ENCODE measurements around the gene CIT.

CIT gene

DNA sequence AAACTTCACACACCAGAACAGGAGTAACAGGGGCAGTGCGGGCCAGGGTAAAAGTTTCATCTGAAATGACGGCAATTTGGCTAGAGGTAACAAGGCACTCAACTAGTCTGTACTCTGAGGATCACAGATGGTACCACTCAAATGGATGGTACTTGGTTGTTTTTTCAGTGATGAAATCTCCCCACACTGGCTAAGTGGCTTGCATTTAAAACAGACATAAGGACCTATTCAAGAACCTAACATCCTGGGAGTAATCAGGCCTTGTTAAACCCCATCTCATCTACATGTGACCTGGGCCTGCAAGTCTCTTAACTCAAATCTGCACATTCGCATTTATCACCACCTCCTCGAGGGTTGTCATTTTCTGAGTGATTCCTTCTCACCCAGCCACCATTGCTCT lies 118.4 kb downstream of the CIT start:
- Histone ChIP-seq H3K27me3 (replicated peaks; ENCODE audit: control insufficient read depth, insufficient read depth, low read length) (no peaks in the 10 kb centered on the region), H3K36me3 (ENCODE audit: control insufficient read depth, insufficient read depth, low read length) (peaks cover 3% of the 10 kb centered on the region), H3K4me3 (replicated peaks; ENCODE audit: low read depth, low read length) (no peak overlapping the region)
- no peak for DNase-seq (ENCODE audit: extremely low read depth, insufficient read length)
- TF ChIP-seq CTCF (IDR thresholded peaks at IDR 0.05; ENCODE audit: insufficient read depth, low read length, poor library complexity, severe bottlenecking), result no peak

DNA sequence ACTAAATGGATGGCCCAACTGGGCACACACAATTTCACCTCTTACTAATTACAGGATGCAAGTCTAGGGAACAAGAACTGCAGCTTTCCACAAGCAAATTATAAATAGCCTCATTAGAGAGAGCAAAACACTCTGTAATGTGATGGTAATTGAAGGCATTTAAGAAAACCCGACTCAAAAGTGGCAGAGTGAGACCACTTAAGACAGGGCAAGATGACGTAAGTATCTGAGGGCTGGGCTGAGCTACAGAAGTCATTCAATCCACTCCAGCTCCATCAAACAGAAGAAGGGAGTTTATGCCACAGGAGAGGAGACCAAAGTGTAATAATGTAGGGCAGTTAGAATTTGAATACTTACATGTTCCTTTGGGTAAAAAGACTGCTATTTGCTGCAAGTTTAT lies 118.9 kb downstream of the CIT start:
- peaks cover 3% of the 10 kb centered on the region for H3K36me3 ChIP-seq (ENCODE audit: control insufficient read depth, insufficient read depth, low read length)
- H3K4me3 ChIP-seq (replicated peaks; ENCODE audit: low read depth, low read length), result no peak overlapping the region
- H3K27me3 ChIP-seq (replicated peaks; ENCODE audit: control insufficient read depth, insufficient read depth, low read length), result no peaks in the 10 kb centered on the region
- DNase-seq (ENCODE audit: extremely low read depth, insufficient read length), result no peak
- no peak for TF ChIP-seq CTCF (IDR thresholded peaks at IDR 0.05; ENCODE audit: insufficient read depth, low read length, poor library complexity, severe bottlenecking)

GRCh38 chr12:119751961-119752360 lies 125.2 kb downstream of the CIT start:
- no peak for DNase-seq (ENCODE audit: extremely low read depth, insufficient read length)
- no peaks in the 10 kb centered on the region for H3K27me3 ChIP-seq (replicated peaks; ENCODE audit: control insufficient read depth, insufficient read depth, low read length)
- peaks cover 6% of the 10 kb centered on the region for H3K36me3 ChIP-seq (ENCODE audit: control insufficient read depth, insufficient read depth, low read length)
- no peak overlapping the region for H3K4me3 ChIP-seq (replicated peaks; ENCODE audit: low read depth, low read length)
- TF ChIP-seq CTCF (IDR thresholded peaks at IDR 0.05; ENCODE audit: insufficient read depth, low read length, poor library complexity, severe bottlenecking), result no peak

GRCh38 chr12:119749666-119750065 lies 127.5 kb downstream of the CIT start:
- no peak for TF ChIP-seq CTCF (IDR thresholded peaks at IDR 0.05; ENCODE audit: insufficient read depth, low read length, poor library complexity, severe bottlenecking)
- Histone ChIP-seq H3K36me3 (ENCODE audit: control insufficient read depth, insufficient read depth, low read length) (peaks cover 6% of the 10 kb centered on the region), H3K4me3 (replicated peaks; ENCODE audit: low read depth, low read length) (no peak overlapping the region), H3K27me3 (replicated peaks; ENCODE audit: control insufficient read depth, insufficient read depth, low read length) (no peaks in the 10 kb centered on the region)
- DNase-seq (ENCODE audit: extremely low read depth, insufficient read length), result no peak

GRCh38 chr12:119748497-119748896 lies 128.6 kb downstream of the CIT start:
- Histone ChIP-seq H3K4me3 (replicated peaks; ENCODE audit: low read depth, low read length) (no peak overlapping the region), H3K27me3 (replicated peaks; ENCODE audit: control insufficient read depth, insufficient read depth, low read length) (no peaks in the 10 kb centered on the region), H3K36me3 (ENCODE audit: control insufficient read depth, insufficient read depth, low read length) (peaks cover 6% of the 10 kb centered on the region)
- no peak for DNase-seq (ENCODE audit: extremely low read depth, insufficient read length)
- no peak for TF ChIP-seq CTCF (IDR thresholded peaks at IDR 0.05; ENCODE audit: insufficient read depth, low read length, poor library complexity, severe bottlenecking)

GRCh38 chr12:119746169-119746568 lies 131.0 kb downstream of the CIT start:
- no peak for TF ChIP-seq CTCF (IDR thresholded peaks at IDR 0.05; ENCODE audit: insufficient read depth, low read length, poor library complexity, severe bottlenecking)
- H3K36me3 ChIP-seq (ENCODE audit: control insufficient read depth, insufficient read depth, low read length), result peaks cover 2% of the 10 kb centered on the region
- H3K27me3 ChIP-seq (replicated peaks; ENCODE audit: control insufficient read depth, insufficient read depth, low read length), result no peaks in the 10 kb centered on the region
- no peak overlapping the region for H3K4me3 ChIP-seq (replicated peaks; ENCODE audit: low read depth, low read length)
- no peak for DNase-seq (ENCODE audit: extremely low read depth, insufficient read length)

All from GM06990 (cell line).